ENCODE measurements around the gene SRSF11.

DNA sequence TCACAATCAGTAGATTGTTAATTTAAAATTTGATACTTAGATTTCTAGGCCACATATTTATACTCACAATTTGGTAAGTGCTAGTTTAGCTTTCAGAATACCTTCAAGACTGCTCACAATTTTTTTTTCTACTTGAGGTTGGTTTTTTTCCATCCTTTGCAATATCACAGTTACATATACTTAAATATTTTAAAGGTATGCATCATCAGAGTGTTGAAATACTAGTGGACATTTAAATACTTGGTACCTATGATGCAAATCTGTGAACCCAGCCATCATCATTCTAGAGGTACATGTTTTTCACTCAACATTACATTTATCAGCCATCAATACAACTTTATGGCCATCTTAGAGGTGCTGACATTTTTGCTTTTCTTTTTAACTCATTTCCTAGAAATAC is 9.6 kb upstream of the SRSF11 start:
- TF ChIP-seq TSHZ2 (CRISPR knock-in tag; IDR thresholded peaks at IDR 0.05) (no peak), GLIS3 (CRISPR knock-in tag; IDR thresholded peaks at IDR 0.05) (no peak)
